GM18861 (cell line): Measurements from ENCODE around the gene MAN2C1.
"Not testable (repeated sequence)": the region's sequence is repeated elsewhere in the genome, so short reads cannot be mapped to it uniquely, and the experiment has no call there.

Source experiments
- ATAC-seq: cut with Tn5 transposase; IDR thresholded peaks from one replicate; pipeline ENCODE4 v1.9.1; 2021; ENCODE audit not compliant: unreplicated experiment

Gene MAN2C1

GRCh38 chr15:75313116-75313845 lies 55.1 kb downstream of the MAN2C1 start:
- no peak for ATAC-seq

- ATAC-seq = not testable (repeated sequence)
Observed at GRCh38 chr15:75312548-75312947, 55.9 kb downstream of the MAN2C1 start.

- no peak for ATAC-seq
Observed at GRCh38 chr15:75309711-75310110, 58.7 kb downstream of the MAN2C1 start.

GRCh38 chr15:75307778-75308390 lies 60.5 kb downstream of the MAN2C1 start:
- no peak for ATAC-seq

- ATAC-seq = no peak
Observed at GRCh38 chr15:75306188-75306587, 62.2 kb downstream of the MAN2C1 start.
